KOPT-K1 (cell line): Measurements from ENCODE around the gene C1QTNF8.

Experiments
- H3K27ac ChIP-seq: fragments of 200-600 bp; sonication (generic); 2 replicates; pipeline ENCODE4 v1.5.1; 2016; ENCODE audit warnings: antibody characterized with exemption, mild to moderate bottlenecking, low read depth, low read length; ENCODE audit not compliant: poor library complexity, severe bottlenecking
- H3K36me3 ChIP-seq: fragments of 200-600 bp; sonication (generic); 2 replicates; pipeline ENCODE4 v1.5.1; 2017; ENCODE audit warnings: antibody characterized with exemption, mild to moderate bottlenecking, low read length, moderate library complexity; ENCODE audit not compliant: insufficient read depth
- H3K9me3 ChIP-seq: fragments of 200-600 bp; sonication (generic); 2 replicates; pipeline ENCODE4 v1.5.1; 2017; ENCODE audit warnings: antibody characterized with exemption, low read length, mild to moderate bottlenecking; ENCODE audit not compliant: insufficient read depth, poor library complexity, severe bottlenecking

C1QTNF8 gene

DNA sequence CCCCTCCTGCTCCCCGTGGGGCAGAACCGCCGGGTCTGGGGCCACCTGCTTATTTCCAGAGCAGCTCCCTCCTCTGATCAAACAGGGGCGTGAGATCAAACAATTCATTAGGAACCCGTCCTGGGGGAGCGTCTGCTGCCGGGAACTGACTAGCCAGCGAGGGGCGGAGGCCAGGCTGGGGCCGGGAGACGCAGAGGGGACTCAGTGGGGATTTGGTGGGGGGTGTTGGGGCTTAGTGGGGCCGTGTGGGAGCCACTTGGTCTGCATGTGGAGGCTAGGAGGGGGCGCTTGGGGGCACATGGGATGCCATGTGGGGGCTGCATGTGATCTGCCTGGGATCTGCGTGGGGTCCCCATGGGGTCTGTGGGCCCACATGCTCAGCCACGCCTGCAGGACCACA is 36.4 kb upstream of the C1QTNF8 start:
- no peaks in the 10 kb centered on the region for H3K36me3 ChIP-seq
- H3K27ac ChIP-seq, result no peak overlapping the region
- no peaks in the 10 kb centered on the region for H3K9me3 ChIP-seq

DNA sequence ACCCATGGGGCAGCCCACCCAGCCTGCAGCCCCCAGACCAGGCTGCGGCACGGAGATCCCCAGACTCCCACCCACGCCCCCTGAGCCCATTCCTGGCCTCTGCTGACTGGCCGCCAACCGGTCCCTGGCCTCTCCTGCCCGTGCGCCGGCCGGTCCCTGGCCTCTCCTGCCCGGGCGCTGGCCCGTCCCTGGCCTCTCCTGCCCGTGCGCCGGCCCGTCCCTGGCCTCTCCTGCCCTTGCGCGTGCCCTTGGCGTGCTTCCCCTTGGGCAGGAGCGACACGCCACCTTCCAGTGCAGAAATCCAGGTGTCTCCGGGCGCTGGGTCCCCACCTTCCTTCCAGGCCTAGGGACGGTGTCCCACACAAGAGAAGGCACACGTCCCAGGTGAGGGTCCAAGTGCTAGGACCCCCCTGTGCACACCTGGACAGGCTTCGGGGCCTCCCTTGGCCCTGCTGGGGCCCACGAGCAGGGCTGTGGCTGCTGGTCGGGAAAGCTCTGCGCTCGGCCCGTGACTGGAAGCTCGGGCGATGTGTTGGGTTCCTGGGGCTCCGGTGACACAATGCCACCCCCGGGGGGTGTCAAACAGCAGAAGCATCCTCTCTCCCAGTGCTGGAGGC is 35.4 kb upstream of the C1QTNF8 start:
- H3K9me3 ChIP-seq, result no peaks in the 10 kb centered on the region
- H3K36me3 ChIP-seq, result no peaks in the 10 kb centered on the region
- no peak overlapping the region for H3K27ac ChIP-seq

GRCh38 chr16:1130382-1130781 is 34.3 kb upstream of the C1QTNF8 start:
- Histone ChIP-seq H3K9me3 (no peaks in the 10 kb centered on the region), H3K27ac (no peak overlapping the region), H3K36me3 (no peaks in the 10 kb centered on the region)

GRCh38 chr16:1129106-1129960 is 33.3 kb upstream of the C1QTNF8 start:
- Histone ChIP-seq H3K36me3 (no peaks in the 10 kb centered on the region), H3K9me3 (no peaks in the 10 kb centered on the region), H3K27ac (no peak overlapping the region)

GRCh38 chr16:1127971-1128715 is 32.1 kb upstream of the C1QTNF8 start:
- Histone ChIP-seq H3K27ac (no peak overlapping the region), H3K36me3 (no peaks in the 10 kb centered on the region), H3K9me3 (no peaks in the 10 kb centered on the region)

- H3K36me3 ChIP-seq, result no peaks in the 10 kb centered on the region
- no peak overlapping the region for H3K27ac ChIP-seq
- H3K9me3 ChIP-seq, result no peaks in the 10 kb centered on the region
Measured at GRCh38 chr16:1127101-1127500, 31.1 kb upstream of the C1QTNF8 start.

DNA sequence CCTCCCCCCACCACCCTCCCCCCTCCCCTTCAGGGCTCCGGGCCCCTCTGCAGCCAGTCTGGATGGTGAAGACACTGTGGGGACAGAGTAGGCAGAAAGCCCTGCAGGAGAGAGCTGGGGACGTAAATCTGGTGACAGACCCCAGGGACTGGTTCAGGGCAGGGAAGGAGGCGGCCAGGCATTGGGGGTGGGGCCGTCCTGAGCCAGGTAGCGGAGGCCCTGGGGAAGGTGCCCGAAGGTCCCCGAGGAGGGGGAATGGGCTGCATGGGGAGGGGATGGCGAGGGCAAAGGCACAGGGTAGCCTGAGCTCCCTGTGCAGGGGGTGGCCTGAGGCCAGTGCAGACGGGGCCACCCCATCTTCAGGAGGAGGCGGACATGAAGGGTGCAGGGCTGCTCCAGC is 30.5 kb upstream of the C1QTNF8 start:
- H3K27ac ChIP-seq, result no peak overlapping the region
- no peaks in the 10 kb centered on the region for H3K9me3 ChIP-seq
- H3K36me3 ChIP-seq, result no peaks in the 10 kb centered on the region

GRCh38 chr16:1126044-1126443 is 30.0 kb upstream of the C1QTNF8 start:
- Histone ChIP-seq H3K9me3 (no peaks in the 10 kb centered on the region), H3K27ac (no peak overlapping the region), H3K36me3 (no peaks in the 10 kb centered on the region)

GRCh38 chr16:1125471-1125870 is 29.4 kb upstream of the C1QTNF8 start:
- Histone ChIP-seq H3K9me3 (no peaks in the 10 kb centered on the region), H3K27ac (no peak overlapping the region), H3K36me3 (no peaks in the 10 kb centered on the region)

- H3K36me3 ChIP-seq, result no peaks in the 10 kb centered on the region
- no peak overlapping the region for H3K27ac ChIP-seq
- no peaks in the 10 kb centered on the region for H3K9me3 ChIP-seq
Measured at GRCh38 chr16:1124795-1125194, 28.8 kb upstream of the C1QTNF8 start.

- H3K36me3 ChIP-seq, result no peaks in the 10 kb centered on the region
- H3K27ac ChIP-seq, result no peak overlapping the region
Measured at GRCh38 chr16:1124291-1124690, 28.2 kb upstream of the C1QTNF8 start.

DNA sequence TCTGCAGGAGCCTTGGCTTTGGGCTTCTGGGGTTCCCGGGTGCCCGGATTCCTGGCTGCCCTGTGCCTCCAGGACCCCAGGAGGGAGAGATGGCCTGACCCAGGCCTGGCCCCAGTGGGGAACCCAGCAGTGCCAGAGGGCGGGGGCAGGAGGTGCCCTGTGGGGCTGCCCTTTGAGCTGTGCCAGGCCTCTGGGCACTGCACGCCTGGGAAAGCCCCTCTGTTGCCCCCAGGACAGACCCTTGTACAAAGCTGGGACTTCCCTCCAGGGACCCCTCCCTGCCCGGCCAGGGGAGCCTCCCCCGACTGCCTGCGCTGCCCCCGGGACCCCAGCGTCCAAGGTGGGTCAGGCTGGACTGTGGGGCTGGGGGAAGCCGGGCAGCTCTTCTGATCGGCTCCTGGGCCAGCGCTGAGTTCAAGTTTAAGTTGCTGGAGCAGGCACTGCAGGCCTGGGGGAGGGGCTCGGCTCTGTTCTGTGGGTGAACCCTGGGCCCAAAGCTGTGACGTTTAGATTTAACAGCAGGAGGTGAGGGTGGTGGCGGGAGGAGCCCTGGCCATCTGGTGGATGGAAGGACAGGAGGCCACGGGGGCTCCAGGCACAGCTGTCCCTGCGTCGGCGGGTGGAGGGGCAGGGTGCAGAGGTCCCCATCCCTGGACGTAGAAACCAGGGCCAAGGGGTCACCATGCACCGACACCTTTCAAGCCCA is 27.6 kb upstream of the C1QTNF8 start:
- Histone ChIP-seq H3K9me3 (no peaks in the 10 kb centered on the region), H3K36me3 (no peaks in the 10 kb centered on the region), H3K27ac (no peak overlapping the region)

More at GRCh38 chr16:1124291-1124690, 28.2 kb upstream of the C1QTNF8 start:
- H3K9me3 ChIP-seq, result no peaks in the 10 kb centered on the region

GRCh38 chr16:1122398-1122765 is 26.3 kb upstream of the C1QTNF8 start:
- Histone ChIP-seq H3K9me3 (no peaks in the 10 kb centered on the region), H3K36me3 (no peaks in the 10 kb centered on the region), H3K27ac (no peak overlapping the region)

DNA sequence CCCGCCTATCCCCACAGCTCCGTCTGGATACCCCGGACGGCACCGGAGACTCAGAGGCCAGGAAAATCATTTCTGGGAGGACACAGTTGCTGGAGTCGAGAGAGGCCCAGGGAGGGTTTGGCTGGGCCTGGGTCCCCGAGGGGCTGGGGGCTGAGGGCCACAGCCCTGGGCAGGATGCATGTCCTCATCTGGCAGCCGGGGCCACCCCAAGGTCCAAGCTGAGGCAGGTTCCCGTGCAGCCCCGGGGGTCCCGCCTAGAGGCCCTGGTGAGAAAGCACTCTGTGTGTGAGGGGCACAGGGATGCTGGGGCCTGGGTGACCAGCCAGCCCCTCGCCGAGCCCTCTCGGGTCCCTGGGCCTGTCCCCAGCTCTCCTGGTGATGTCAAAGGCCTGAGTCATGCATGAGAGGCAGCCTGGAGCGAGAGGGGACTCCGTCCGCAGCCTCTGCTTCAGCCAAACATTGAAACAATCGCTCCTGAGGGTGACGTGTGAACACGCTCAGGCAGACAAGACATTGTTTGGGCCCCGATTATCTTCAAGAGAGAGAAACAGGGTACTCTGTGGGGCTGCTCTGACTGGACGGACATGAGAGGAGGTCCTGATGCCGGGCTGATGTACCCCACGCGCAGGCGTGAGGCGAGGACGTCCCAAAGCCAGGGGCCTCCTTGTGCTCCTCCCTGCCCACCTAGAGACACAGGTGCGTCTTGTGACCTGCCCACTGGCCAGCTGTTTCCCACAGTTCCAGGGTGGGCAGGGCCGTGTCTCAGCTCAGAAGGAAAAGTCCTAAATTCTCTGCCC is 25.8 kb upstream of the C1QTNF8 start:
- no peak overlapping the region for H3K27ac ChIP-seq
- no peaks in the 10 kb centered on the region for H3K9me3 ChIP-seq
- no peaks in the 10 kb centered on the region for H3K36me3 ChIP-seq
